ENCODE data around the gene PCDH11X. TPM values are rescaled to one million over a fixed set of nuclear protein-coding genes. Genes with fewer than 3 reads are reported as not detected.

The PCDH11X gene, protein sequence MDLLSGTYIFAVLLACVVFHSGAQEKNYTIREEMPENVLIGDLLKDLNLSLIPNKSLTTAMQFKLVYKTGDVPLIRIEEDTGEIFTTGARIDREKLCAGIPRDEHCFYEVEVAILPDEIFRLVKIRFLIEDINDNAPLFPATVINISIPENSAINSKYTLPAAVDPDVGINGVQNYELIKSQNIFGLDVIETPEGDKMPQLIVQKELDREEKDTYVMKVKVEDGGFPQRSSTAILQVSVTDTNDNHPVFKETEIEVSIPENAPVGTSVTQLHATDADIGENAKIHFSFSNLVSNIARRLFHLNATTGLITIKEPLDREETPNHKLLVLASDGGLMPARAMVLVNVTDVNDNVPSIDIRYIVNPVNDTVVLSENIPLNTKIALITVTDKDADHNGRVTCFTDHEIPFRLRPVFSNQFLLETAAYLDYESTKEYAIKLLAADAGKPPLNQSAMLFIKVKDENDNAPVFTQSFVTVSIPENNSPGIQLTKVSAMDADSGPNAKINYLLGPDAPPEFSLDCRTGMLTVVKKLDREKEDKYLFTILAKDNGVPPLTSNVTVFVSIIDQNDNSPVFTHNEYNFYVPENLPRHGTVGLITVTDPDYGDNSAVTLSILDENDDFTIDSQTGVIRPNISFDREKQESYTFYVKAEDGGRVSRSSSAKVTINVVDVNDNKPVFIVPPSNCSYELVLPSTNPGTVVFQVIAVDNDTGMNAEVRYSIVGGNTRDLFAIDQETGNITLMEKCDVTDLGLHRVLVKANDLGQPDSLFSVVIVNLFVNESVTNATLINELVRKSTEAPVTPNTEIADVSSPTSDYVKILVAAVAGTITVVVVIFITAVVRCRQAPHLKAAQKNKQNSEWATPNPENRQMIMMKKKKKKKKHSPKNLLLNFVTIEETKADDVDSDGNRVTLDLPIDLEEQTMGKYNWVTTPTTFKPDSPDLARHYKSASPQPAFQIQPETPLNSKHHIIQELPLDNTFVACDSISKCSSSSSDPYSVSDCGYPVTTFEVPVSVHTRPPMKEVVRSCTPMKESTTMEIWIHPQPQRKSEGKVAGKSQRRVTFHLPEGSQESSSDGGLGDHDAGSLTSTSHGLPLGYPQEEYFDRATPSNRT (N-terminal part only)
- 0.01 TPM in 1 of 5 replicates, not detected in the others for total RNA-seq (2022; extraction: Qiagen RNA extraction; ENCODE audit: low read depth)

DNA sequence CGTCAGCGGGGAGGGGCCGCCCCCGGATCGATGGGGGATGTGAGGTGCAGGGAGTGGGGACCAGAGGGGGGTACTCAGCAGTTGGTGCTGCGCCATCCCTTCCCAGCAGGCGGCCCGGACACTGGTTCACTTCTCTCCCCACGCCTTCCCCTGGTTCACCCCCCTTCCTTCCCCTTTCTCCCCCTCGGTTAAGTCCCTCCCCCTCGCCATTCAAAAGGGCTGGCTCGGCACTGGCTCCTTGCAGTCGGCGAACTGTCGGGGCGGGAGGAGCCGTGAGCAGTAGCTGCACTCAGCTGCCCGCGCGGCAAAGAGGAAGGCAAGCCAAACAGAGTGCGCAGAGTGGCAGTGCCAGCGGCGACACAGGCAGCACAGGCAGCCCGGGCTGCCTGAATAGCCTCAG, at the start of gene PCDH11X:
Gene PCDH11X, plus strand, starts transcription at position 241 of the 400 bp plus-strand sequence. CDS start 56,130 bp downstream, outside the sequence.

Data from A549 treated with CpdA at 1 μM for 4 hours (cell line).